PFSK-1 (cell line): ENCODE measurements around the gene CRIP1. TPM values are rescaled to one million over a fixed set of nuclear protein-coding genes. Genes with fewer than 3 reads are reported as not detected.

ENCODE experiments used
- FOXP2 ChIP-seq: optimal IDR thresholded peaks from 2 replicates; pipeline ENCODE3; 2011; ENCODE audit warnings: borderline replicate concordance, control low read depth, inconsistent platforms; ENCODE audit not compliant: insufficient read depth; ENCODE audit errors: extremely low read length, extremely low read depth
- POLR2AphosphoS5 ChIP-seq: IDR thresholded peaks from 2 replicates; pipeline ENCODE4 v1.6.1; 2012; ENCODE audit warnings: low read depth, mild to moderate bottlenecking, control low read depth, low read length, moderate library complexity
- REST ChIP-seq, 2 experiments: IDR thresholded peaks; 2 replicates each; pipeline versions ENCODE4 v1.6.1 to v1.8.0; 2011 to 2012; ENCODE audit warnings: low read depth in 2 of 2, low read length in 2 of 2, control low read depth in 1 of 2, inconsistent platforms in 1 of 2, mild to moderate bottlenecking in 1 of 2, moderate library complexity in 1 of 2; ENCODE audit not compliant: insufficient read depth in 1 of 2
- SIN3A ChIP-seq: IDR thresholded peaks from 2 replicates; pipeline ENCODE4 v1.6.1; 2012; ENCODE audit warnings: mild to moderate bottlenecking, low read length, moderate library complexity, borderline replicate concordance; ENCODE audit not compliant: insufficient read depth
- TAF1 ChIP-seq: IDR thresholded peaks from 2 replicates; pipeline ENCODE4 v1.6.1; 2012; ENCODE audit warnings: low read length, control low read depth, borderline replicate concordance; ENCODE audit not compliant: insufficient read depth
- polyA plus RNA-seq: library from polyadenylated mRNA; unstranded; fragments of >200 nt; gene quantifications from one replicate; pipeline ENCODE4 v1.2.1, GENCODE V29; 2012; ENCODE audit warnings: low read depth, missing spikeins; ENCODE audit not compliant: insufficient read length

The CRIP1 gene
- 1.0 TPM for polyA plus RNA-seq

- TF ChIP-seq TAF1, result no peak
- no peak for TF ChIP-seq POLR2AphosphoS5
- TF ChIP-seq REST (IDR thresholded peaks at IDR 0.05; ENCODE audit: insufficient read depth in 1 of 2, low read depth in 2 of 2, low read length in 2 of 2), result no peak
- TF ChIP-seq SIN3A, result no peak
- TF ChIP-seq FOXP2, result no peak
These were observed at the start of gene CRIP1 for GRCh38 chr14:105486163-105486973. TSS of gene CRIP1 (plus strand) at chr14:105486886. CDS start at chr14:105487260, 374 bp downstream.

GRCh38 chr14:105436891-105437722, 49.6 kb upstream of the CRIP1 start:
- TF ChIP-seq TAF1, result no peak
- no peak for TF ChIP-seq SIN3A
- TF ChIP-seq REST (IDR thresholded peaks at IDR 0.05; ENCODE audit: insufficient read depth in 1 of 2, low read depth in 2 of 2, low read length in 2 of 2), result no peak

DNA sequence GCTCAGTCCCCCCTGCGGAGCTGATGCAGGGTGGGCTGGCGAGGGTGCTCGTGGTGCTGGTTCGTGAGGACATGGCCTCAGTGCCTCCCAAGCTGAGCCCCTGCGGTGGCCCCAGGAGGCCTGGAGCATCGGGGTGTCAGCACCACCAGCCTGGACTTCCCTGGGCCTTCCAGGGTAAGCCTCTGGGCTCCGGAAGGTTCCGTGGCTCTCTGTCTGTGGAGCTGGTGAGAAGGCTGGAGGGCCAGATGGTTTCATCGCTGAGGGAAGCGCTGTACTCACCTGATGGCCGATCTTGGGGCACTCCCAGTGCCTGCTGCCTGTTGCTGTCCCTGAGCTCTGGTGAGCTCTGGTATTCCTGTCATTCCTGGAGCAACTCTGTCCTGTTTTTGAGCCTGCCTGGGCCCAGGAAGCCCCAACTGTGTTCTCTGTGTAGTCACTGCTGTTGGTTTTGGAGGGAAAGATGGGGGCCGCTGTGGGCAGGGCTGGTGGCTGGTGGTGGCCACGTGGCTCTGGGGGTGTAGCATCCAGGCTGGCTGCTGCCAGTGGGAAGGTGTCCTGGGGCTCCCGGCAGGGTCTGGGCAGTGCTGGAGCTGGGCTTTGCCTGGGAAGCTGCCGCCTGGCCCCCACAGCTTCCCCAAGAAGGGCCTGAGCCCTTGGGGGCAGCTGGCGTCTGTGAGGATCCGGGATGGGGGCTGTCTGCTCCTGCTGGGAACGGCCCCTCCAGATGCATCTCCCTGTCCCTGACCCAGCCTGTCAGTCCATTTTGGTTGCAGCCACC, 48.8 kb upstream of the CRIP1 start:
- no peak for TF ChIP-seq SIN3A
- TF ChIP-seq TAF1, result no peak
- TF ChIP-seq FOXP2, result no peak
- TF ChIP-seq REST (IDR thresholded peaks at IDR 0.05; ENCODE audit: insufficient read depth in 1 of 2, low read depth in 2 of 2, low read length in 2 of 2), result no peak
- no peak for TF ChIP-seq POLR2AphosphoS5

GRCh38 chr14:105439179-105439578, 47.5 kb upstream of the CRIP1 start:
- TF ChIP-seq TAF1, result no peak
- no peak for TF ChIP-seq REST (IDR thresholded peaks at IDR 0.05; ENCODE audit: insufficient read depth in 1 of 2, low read depth in 2 of 2, low read length in 2 of 2)
- no peak for TF ChIP-seq SIN3A
- no peak for TF ChIP-seq POLR2AphosphoS5
- TF ChIP-seq FOXP2, result no peak
